Endothelial cell of umbilical vein (primary cell): ENCODE data around the gene MGAT5. TPM values are rescaled to one million over a fixed set of nuclear protein-coding genes. Genes with fewer than 3 reads are reported as not detected.

Experiments used
- BruUV-seq: library from RNA; stranded (reverse); fragments of 400-500 nt; replicated peaks from 2 replicates; lab custom pipeline; 2021; lab: Mats Ljungman, UMichigan
- CTCF ChIA-PET: fragments of 300-600, 350-600 bp; sonication (Branson Sonifier 250); formaldehyde crosslinking; loops from one replicate; lab custom pipeline; 2021; ENCODE audit warnings: antibody characterized with exemption, inconsistent platforms; lab: Charles Lee
- POLR2A ChIA-PET: fragments of 300-600, 350-600 bp; sonication (Branson Sonifier 250); formaldehyde crosslinking; loops from one replicate; lab custom pipeline; 2021; ENCODE audit warnings: antibody characterized with exemption, inconsistent platforms; lab: Charles Lee
- DNase-seq: peaks from one replicate; pipeline ENCODE4 v3.0.0-alpha.2; 2011; ENCODE audit warnings: low read depth, low spot score
- FAIRE-seq: peaks from 2 replicates; lab custom pipeline; 2011; peaks lifted over from hg19 to GRCh38; lab: Jason Lieb, UNC
- H2AFZ ChIP-seq: 2 replicates; pipeline ENCODE4 v1.6.0; 2012; ENCODE audit warnings: low read depth, low read length, control low read depth, inconsistent platforms
- H3K27ac ChIP-seq: 2 replicates; pipeline ENCODE4 v1.5.1; 2011; ENCODE audit warnings: low read depth, mild to moderate bottlenecking, control low read depth, low read length, moderate library complexity; ENCODE audit not compliant: insufficient read depth
- H3K27me3 ChIP-seq, 2 experiments: 2 replicates each; pipeline versions ENCODE4 v1.6.0 to v1.6.1; 2011; ENCODE audit warnings: low read length in 2 of 2, mixed read lengths in 1 of 2; ENCODE audit not compliant: control insufficient read depth in 2 of 2, insufficient read depth in 2 of 2
- H3K36me3 ChIP-seq, 2 experiments: 2 replicates in 1 of 2; 3 replicates in 1 of 2; pipeline ENCODE4 v1.5.1; 2011; ENCODE audit warnings: low read length in 2 of 2, mild to moderate bottlenecking in 1 of 2, moderate library complexity in 1 of 2; ENCODE audit not compliant: control insufficient read depth in 2 of 2, insufficient read depth in 2 of 2; ENCODE audit errors: extremely low read depth in 1 of 2
- H3K4me1 ChIP-seq: 3 replicates; pipeline ENCODE4 v1.5.1; 2011; ENCODE audit warnings: mild to moderate bottlenecking, low read length; ENCODE audit not compliant: control insufficient read depth, insufficient read depth; ENCODE audit errors: extremely low read depth
- H3K4me2 ChIP-seq: 2 replicates; pipeline ENCODE4 v1.6.1; 2011; ENCODE audit warnings: low read length, control low read depth, mixed read lengths; ENCODE audit not compliant: insufficient read depth
- H3K4me3 ChIP-seq, 3 experiments: fragments of 200-600 bp in 1 of 3; sonication (generic), shearing (Covaris generic) in 1 of 3; replicated peaks in 1 of 3; 2 replicates each; pipeline ENCODE4 v1.5.1; 2011 to 2016; ENCODE audit warnings: control low read depth in 3 of 3, low read length in 3 of 3, mild to moderate bottlenecking in 2 of 3, inconsistent platforms in 1 of 3, low read depth in 1 of 3, moderate library complexity in 1 of 3; ENCODE audit not compliant: insufficient read depth in 1 of 3
- H3K79me2 ChIP-seq: 2 replicates; pipeline ENCODE4 v1.6.0; 2012; ENCODE audit warnings: low read length, inconsistent platforms; ENCODE audit not compliant: control insufficient read depth, insufficient read depth
- H3K9ac ChIP-seq: replicated peaks from 2 replicates; pipeline ENCODE3; 2011; ENCODE audit warnings: low read length, control low read depth; ENCODE audit not compliant: insufficient read depth; ENCODE audit errors: extremely low read depth
- H3K9me1 ChIP-seq: replicated peaks from 3 replicates; pipeline ENCODE4 v1.6.0; 2011; ENCODE audit warnings: mild to moderate bottlenecking, low read length; ENCODE audit not compliant: control insufficient read depth, insufficient read depth; ENCODE audit errors: extremely low read depth
- H3K9me3 ChIP-seq: replicated peaks from 2 replicates; pipeline ENCODE4 v1.5.1; 2012; ENCODE audit warnings: low read length, inconsistent platforms; ENCODE audit not compliant: control insufficient read depth, insufficient read depth
- H4K20me1 ChIP-seq: replicated peaks from 2 replicates; pipeline ENCODE3; 2011; ENCODE audit warnings: mild to moderate bottlenecking, low read length; ENCODE audit not compliant: control insufficient read depth, insufficient read depth; ENCODE audit errors: extremely low read depth
- EZH2 ChIP-seq: IDR thresholded peaks from 2 replicates; pipeline ENCODE4 v1.6.1; 2012; ENCODE audit warnings: borderline replicate concordance, low read depth, mild to moderate bottlenecking, moderate library complexity, low read length, inconsistent platforms; ENCODE audit not compliant: severe bottlenecking
- FOS ChIP-seq: IDR thresholded peaks from 2 replicates; pipeline ENCODE4 v1.6.1; 2011; ENCODE audit warnings: mild to moderate bottlenecking, low read length, moderate library complexity, borderline replicate concordance; ENCODE audit not compliant: insufficient read depth
- GATA2 ChIP-seq: IDR thresholded peaks from 2 replicates; pipeline ENCODE4 v1.7.0; 2011; ENCODE audit warnings: low read depth, mild to moderate bottlenecking, moderate library complexity, mixed read lengths, low read length; ENCODE audit not compliant: insufficient read length, insufficient read depth
- JUN ChIP-seq: IDR thresholded peaks from 2 replicates; pipeline ENCODE4 v1.6.1; 2011; ENCODE audit warnings: borderline replicate concordance, low read depth; ENCODE audit not compliant: insufficient read length, insufficient read depth
- MYC ChIP-seq: IDR thresholded peaks from one replicate; pipeline ENCODE4 v1.6.1; 2011; ENCODE audit warnings: mild to moderate bottlenecking, low read depth, low read length
- POLR2A ChIP-seq: IDR thresholded peaks from 2 replicates; pipeline ENCODE4 v1.6.1; 2012; ENCODE audit warnings: low read depth, mild to moderate bottlenecking, control low read depth, low read length
- POLR2AphosphoS5 ChIP-seq: IDR thresholded peaks from 2 replicates; pipeline ENCODE4 v1.6.1; 2012; ENCODE audit warnings: low read depth, mild to moderate bottlenecking, control low read depth, low read length, moderate library complexity; ENCODE audit not compliant: insufficient read depth
- dilution Hi-C: fragments of 300-500 bp; cut with MboI; formaldehyde crosslinking; loops from one replicate; pipeline ENCODE4 v1.15.0; 2019; ENCODE audit warnings: low sequenced_read_pairs; ENCODE audit not compliant: extremely low pct_ligation_motif_present
- intact Hi-C: fragments of 100-400 bp; cut with micrococcal nuclease; formaldehyde crosslinking; loops from one replicate; pipeline ENCODE4 v1.10.0; 2022
- polyA plus RNA-seq, 4 experiments: library from polyadenylated mRNA; depleted of rRNA in 3 of 4; stranded (reverse) in 3 of 4; unstranded in 1 of 4; fragments of >200 nt; gene quantifications; 2 replicates each; pipeline versions ENCODE4 v1.2.1 to v1.2.3, GENCODE V29; 2011 to 2012; ENCODE audit warnings: missing spikeins in 1 of 4
- total RNA-seq: library from RNA; stranded (reverse); gene quantifications from 2 replicates; pipeline ENCODE4 v1.2.3, GENCODE V29; 2021
- TF ChIP-seq, protein P1 (sequence below), 2 donors: IDR thresholded peaks; 1 replicate in 1 of 2; 2 replicates in 1 of 2; pipeline ENCODE4 v1.5.1; 2011; ENCODE audit warnings: low read length in 2 of 2, mild to moderate bottlenecking in 2 of 2, moderate library complexity in 2 of 2, control low read depth in 1 of 2, inconsistent platforms in 1 of 2, low read depth in 1 of 2; ENCODE audit not compliant: insufficient read depth in 1 of 2; ENCODE audit errors: extremely low read depth in 1 of 2
- TF ChIP-seq, protein P2 (sequence below): IDR thresholded peaks from 2 replicates; pipeline ENCODE4 v1.6.1; 2011; ENCODE audit not compliant: insufficient read depth, insufficient read length

MGAT5 gene
- total and polyA plus RNA-seq, 2 donors (not counting 3 experiments of a cell fraction or from before 2014, with no cell fraction given) = 17.7 to 84.1 TPM

DNA sequence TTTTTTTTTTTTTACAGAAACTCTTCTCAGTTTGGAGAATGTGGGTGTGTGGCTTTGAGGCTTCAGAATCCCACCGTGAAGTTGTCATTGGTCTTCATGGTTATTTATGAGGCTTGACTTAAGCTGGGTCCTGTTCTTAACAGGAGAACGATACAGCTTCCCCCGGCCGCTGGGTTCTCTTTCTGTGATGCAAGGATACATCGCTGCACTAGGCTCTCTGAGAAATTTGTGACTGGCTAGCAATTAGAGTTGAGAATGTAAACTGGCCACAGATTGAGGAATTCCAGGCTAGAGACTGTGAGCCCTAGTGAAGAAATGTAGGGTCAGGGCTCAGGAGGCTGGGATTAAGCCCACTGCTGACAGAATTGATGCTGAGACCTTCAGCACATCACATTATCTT lies 29.8 kb downstream of the MGAT5 start:
- H2AFZ ChIP-seq = no peak overlapping the region
- no peaks in the 10 kb centered on the region for H3K36me3 ChIP-seq
- no TSS peak for BruUV-seq
- H3K4me1 ChIP-seq = no peaks in the 10 kb centered on the region
- H3K9ac ChIP-seq = no peak overlapping the region
- H3K4me3 ChIP-seq = no peak overlapping the region
- ChIA-PET CTCF (interaction anchor here (1.1 kb wide), 1 partner anchor 9 kb away, joined by 3 read pairs; no protein-coding TSS in a partner anchor), POLR2A (no interaction called here)
- DNase-seq = no peak
- H4K20me1 ChIP-seq = no peaks in the 10 kb centered on the region
- no peak for FAIRE-seq
- no peaks in the 10 kb centered on the region for H3K9me3 ChIP-seq
- no peaks in the 10 kb centered on the region for H3K9me1 ChIP-seq
- H3K4me2 ChIP-seq = no peak overlapping the region
- H3K27me3 ChIP-seq = no peaks in the 10 kb centered on the region
- TF ChIP-seq, protein P1, sequence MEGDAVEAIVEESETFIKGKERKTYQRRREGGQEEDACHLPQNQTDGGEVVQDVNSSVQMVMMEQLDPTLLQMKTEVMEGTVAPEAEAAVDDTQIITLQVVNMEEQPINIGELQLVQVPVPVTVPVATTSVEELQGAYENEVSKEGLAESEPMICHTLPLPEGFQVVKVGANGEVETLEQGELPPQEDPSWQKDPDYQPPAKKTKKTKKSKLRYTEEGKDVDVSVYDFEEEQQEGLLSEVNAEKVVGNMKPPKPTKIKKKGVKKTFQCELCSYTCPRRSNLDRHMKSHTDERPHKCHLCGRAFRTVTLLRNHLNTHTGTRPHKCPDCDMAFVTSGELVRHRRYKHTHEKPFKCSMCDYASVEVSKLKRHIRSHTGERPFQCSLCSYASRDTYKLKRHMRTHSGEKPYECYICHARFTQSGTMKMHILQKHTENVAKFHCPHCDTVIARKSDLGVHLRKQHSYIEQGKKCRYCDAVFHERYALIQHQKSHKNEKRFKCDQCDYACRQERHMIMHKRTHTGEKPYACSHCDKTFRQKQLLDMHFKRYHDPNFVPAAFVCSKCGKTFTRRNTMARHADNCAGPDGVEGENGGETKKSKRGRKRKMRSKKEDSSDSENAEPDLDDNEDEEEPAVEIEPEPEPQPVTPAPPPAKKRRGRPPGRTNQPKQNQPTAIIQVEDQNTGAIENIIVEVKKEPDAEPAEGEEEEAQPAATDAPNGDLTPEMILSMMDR (IDR thresholded peaks at IDR 0.05; ENCODE audit: extremely low read depth in 1 of 2, insufficient read depth in 1 of 2, low read depth in 1 of 2, low read length in 2 of 2) = no peak
- TF ChIP-seq MYC = no peak
- no peak for TF ChIP-seq GATA2
- TF ChIP-seq POLR2AphosphoS5 = no peak
- no peak for TF ChIP-seq JUN
- TF ChIP-seq, protein P2, sequence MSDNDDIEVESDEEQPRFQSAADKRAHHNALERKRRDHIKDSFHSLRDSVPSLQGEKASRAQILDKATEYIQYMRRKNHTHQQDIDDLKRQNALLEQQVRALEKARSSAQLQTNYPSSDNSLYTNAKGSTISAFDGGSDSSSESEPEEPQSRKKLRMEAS = no peak
- no peak for TF ChIP-seq FOS
- no peak for TF ChIP-seq EZH2
- no peak for TF ChIP-seq POLR2A
- no peak overlapping the region for H3K27ac ChIP-seq
- H3K79me2 ChIP-seq = no peaks in the 10 kb centered on the region
- dilution Hi-C loops (no loop called here), intact Hi-C loops (no loop called here)
